Kidney tubule cell (primary cell): Measurements from ENCODE around the gene IL17B.
A peak's percentile ranks its signal among the peaks of the same experiment; 100 is the strongest.

Experiments used
- DNase-seq: peaks from one replicate; pipeline ENCODE4 v3.0.0-alpha.2; 2018; ENCODE audit warnings: low spot score

Gene IL17B

DNA sequence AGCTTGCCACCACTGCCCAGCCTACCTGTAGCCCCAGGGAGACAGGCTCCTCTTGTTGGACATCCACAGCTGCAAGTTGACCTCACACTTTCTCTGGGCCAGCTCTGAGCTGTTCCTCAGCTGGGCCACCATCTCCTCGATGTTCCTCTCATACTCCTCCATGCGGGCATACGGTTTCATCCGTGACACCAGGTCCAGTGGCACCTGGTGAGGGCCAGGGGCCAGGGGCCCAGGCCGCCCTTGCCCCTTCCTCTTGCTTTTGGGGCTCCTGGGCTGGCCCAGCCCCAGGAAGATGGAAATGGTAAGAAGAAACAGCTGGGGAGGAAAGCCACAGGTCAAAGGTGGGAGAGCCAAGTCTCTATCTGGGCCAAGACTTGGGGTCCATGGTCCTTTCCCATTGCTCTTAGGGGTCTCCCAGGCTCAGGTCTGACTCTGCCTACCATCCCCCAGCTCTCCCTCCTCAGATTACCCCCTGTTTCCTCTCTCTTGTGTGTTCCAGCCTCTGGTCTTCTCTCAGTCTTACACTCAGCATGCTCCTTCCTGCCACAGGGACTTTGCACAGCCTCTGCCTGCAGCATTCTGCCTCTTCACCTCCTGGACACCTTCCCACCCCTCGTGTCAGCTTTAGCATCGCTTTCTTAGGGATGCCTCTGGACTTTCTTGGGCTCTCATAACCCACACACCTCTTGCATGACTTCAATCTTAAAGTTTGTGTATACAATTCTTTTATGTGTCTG, 2.2 kb downstream of the IL17B start:
- no peak for DNase-seq

DNA sequence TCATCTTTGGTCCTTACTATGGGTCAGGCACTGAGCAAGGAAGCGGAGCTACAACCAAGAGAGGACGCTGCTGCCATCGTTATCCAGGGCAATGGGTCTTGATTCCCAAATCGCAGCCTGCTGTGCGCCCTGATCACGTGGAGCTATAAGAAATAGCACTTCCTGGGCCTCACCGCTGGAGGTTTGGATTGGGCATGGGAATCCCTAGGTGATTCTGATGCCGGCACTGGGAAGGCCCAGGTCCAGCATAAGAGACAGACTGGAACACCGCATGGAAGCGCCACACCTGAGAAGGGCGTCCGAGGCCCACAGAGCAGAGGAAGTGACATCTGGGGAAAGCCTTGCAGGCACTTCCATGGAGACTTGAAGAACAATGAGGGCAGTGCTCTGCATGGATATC, 3.0 kb downstream of the IL17B start:
- no peak for DNase-seq

DNA sequence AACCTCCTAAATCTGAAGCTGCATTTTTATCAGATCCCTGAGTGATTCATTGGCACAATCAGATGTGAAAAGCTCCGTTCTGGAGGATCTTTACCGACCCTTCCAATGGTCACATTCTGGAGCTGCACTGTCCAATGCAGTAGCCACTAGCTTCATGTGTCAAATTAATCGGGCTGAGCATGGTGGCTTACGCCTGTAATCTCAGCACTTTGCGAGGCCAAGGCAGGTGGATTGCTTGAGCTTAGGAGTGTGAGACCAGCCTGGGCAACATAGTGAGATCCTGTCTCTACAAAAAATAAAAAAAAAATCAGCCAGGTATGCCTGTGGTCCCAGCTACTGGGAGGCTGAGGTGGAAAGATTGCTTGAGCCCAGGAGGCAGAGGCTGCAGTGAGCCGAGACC, 3.7 kb downstream of the IL17B start:
- DNase-seq, result no peak

DNA sequence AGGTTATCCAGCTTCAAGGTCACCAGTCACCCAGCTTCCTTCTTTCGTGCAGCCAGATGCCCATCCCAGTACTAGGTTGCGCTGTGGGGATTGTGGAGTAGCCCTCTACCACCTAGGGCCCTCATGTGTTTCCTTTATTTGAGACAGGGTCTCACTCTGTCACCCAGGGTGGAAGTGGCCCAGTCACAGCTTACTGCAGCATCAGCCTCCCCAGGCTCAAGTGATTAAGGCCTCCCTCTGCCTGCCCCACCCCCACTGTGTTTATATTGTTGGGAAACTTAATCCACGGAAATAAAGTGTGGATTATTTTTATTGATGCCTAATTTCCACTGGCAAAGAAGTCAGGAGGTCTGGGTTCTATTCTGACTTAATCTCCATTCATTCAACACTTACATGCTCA, 4.3 kb downstream of the IL17B start:
- no peak for DNase-seq

DNA sequence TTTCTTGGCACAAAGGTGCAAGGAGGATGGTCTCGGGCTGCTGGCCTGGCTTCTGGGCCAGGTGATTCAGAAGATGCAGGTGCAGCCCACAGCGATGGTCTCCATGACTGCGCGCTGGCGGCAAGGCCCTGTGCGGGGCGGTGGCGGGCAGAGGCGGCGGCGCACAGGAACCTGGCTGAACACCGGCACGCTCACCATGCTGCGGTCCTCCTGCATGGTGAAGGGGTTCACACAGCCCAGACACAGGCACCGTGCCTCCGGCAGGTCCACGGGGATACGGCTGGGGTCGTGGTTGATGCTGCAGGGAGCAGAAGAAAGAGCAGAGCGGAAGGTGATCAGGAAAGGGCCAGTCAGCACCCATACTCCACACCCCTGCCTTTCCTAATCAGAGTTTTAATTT, 4.8 kb downstream of the IL17B start:
- no peak for DNase-seq

DNA sequence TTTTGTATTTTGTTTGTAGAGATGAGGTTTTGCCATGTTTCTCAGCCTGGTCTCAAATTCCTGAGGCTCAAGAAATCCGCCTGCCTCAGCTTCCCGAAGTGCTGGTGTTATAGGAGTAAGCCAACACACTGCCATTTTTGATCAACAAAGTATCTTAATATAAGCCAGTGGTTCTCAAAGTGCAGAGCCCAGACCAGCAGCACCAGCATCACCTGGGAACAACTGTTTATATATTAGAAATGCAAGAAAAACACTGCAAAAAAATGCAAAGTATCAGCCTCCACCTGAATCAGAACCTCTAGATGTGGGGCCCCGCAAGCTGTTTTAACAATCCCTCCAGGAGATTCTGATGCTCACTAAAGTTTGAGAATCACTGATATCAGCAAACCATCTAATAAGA, 6.2 kb downstream of the IL17B start:
- no peak for DNase-seq

DNA sequence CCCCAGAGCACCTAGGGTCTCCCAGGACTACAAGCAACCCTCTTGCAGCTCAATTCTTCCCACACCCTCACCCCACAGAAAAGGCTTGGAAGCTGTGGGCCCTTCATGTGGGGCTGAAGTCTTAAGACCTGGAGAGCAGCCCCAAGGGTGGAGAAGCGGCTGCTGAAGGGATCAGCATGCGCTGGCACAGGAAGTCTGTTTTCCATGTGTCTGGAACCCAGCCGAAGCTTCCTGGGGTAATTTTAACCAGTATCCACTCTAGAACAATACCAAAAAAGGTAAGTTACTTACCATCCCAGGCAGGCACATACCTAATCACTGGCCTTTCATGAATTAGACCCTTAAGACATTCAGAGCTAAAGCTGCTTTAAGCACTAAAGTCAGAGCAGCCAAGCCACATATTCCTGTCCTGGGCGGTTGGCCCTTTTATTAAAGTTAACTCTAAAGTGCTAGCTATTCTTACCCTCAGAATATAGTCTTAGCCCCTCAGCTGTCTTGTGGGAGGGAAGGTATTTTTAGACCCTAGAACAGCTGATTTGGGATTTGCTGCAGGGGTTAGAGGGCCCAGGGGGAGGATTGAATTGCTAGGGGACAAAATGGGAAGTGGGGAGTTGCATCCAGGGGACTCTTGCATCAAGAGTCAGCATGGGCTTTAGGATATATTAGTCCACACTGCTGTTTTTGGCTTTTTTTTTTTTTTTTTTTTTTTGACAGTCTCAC, 6.9 kb downstream of the IL17B start:
- DNase-seq, result no peak

DNA sequence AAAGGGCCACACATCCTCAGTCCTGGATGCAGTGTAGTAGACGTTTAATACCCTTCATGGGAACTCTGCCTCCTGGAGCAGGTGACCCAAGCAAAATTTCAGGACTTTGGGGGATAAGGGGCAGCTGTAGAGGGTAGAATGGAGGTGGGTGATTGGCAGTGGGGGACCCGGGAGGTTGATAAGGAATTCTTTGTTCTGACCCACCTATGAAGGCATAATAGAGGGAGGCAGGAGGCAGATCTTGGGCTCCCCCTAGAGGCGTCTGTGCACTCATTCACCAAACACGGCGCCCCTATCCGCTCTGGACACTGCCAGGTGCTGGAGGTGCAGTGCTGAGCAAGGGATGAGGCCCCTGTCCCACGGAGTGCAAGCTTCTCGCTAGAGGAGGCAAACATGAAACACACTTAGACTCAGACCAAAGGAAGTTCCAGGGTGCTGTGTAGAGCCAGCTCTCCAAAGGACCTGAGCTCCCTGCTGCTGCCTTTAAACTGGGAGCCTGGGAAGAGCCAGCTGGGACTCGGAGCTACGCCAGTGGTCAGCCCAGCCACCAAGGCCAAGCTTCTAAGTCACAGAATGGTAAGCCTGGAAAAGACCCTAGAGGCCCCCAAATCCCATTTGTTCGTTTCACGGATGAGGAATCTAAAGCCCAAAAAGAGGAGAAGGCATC, 7.7 kb downstream of the IL17B start:
- DNase-seq, result peak; percentile 64

DNA sequence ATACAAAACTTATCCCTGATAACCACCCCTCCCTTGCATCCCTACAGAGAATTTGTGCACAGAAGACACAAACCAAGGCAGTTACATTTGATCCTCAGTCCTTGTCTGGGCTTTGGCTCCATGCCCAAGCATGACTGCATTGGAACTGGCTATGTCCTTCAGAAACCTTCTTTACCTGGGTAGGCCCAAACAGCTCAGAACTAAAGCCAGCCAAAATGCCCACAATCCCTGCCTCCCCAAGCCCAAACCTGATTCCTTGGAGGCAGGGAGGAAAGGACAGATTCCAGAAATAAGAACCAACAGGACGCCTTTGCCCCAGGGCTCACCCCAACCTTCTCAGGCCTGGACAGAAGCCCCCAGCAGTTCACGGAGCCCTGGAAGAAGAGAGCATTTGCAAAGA, 8.2 kb downstream of the IL17B start:
- DNase-seq, result no peak

DNA sequence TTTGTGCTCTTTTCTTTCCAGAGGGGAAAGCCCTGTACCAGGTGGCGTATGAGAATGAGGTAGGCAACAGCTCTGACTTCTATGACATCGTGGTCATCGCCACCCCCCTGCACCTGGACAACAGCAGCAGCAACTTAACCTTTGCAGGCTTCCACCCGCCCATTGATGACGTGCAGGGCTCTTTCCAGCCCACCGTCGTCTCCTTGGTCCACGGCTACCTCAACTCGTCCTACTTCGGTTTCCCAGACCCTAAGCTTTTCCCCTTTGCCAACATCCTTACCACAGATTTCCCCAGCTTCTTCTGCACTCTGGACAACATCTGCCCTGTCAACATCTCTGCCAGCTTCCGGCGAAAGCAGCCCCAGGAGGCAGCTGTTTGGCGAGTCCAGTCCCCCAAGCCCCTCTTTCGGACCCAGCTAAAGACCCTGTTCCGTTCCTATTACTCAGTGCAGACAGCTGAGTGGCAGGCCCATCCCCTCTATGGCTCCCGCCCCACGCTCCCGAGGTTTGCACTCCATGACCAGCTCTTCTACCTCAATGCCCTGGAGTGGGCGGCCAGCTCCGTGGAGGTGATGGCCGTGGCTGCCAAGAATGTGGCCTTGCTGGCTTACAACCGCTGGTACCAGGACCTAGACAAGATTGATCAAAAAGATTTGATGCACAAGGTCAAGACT, 11.0 kb downstream of the IL17B start:
- DNase-seq, result no peak

DNA sequence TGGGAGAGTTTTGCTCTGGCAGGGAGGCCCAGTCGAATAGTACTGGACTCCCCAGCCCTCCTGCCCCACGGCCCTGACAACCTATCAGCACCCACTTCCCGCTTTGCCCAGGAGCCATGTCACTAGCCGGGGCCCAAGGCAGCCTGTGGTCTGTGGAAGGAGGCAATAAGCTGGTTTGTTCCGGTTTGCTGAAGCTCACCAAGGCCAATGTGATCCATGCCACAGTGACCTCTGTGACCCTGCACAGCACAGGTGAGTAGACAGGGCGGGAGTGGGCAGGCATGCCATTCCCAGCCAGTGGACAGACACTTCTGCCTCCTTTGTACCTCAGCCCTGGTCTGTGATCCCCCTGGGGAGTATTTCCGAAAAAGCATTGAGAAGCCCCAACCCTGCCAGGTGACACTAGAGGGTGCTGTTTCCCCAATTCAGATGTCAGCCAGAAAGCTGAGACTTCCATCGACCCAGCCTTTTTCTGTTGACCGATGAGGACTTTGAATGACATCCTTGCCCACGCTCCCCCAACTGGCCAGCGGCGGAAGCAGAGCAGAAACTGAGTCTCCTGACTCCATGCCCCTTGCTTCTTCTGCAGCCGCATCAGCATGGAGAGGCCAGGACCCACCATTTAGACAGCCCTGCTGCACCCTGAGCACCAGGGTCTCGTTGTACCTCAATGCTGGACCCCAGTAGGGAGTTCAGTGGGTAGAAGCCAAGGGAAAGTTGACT, 11.7 kb downstream of the IL17B start:
- DNase-seq, result peak; percentile 76

DNA sequence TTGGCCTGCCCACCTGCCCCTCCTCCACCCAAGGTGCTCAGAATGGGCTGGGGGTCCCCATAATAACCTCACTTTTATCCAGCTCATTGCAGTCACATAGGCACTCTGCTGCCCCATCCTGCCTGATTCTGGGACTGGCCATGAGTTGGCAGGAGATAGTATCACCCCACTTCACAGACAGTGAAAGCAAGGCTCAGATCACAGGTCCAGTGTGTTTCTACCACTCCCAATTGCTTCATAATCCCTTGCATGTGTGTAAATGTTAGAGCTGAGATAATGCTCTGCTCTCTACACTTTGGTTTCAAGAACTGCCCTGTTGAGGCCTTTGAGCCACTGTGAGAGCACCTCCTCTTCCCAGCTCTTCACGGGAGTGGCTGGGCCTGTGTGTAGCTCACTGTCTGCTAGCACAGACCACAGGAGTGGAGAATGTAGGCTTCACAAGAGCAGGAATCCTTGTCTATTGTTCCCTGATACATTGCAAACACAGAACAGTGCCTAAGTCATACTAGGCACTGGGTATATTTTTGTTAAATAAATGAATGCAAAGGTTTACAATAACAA, 12.8 kb downstream of the IL17B start:
- DNase-seq, result no peak

DNA sequence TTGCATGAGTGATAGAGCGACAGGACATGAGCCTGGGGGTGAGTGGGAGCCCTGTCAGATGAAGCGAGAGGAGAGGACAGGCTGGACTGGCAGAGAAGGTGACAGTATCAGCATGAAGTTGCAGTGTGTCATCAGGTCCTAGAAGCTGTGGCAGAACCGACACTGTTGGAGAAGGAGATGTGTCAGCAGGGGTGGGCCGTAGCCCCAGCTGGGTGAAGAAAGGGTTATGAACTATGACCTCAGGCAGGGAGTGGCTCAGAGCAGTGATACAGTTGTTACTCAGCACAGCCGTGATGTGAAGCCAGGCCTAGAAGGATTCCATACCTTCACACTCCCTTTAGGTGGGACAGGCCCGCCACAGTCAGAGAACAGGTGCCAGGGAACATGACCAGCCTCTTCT, 13.7 kb downstream of the IL17B start:
- DNase-seq, result no peak

DNA sequence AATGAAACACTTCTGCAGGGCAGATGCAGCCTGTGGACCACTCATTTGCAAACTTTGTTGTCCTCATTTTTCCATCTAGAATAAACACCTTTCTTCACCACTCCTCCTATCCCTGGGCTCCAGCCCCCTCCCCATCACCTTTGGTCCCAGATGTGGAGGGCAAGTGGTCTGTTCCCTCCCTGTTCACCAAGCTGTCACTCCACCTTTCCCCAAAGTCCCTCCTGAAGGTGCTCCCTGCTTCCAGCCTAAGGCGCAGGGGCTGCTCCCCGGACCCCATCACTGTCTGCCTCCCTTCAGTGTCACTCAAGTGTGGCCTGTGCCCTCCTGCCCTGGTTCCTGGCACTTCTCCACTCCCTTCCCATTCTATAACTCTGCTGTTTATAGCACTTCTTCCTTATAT, 14.4 kb downstream of the IL17B start:
- DNase-seq, result no peak

DNA sequence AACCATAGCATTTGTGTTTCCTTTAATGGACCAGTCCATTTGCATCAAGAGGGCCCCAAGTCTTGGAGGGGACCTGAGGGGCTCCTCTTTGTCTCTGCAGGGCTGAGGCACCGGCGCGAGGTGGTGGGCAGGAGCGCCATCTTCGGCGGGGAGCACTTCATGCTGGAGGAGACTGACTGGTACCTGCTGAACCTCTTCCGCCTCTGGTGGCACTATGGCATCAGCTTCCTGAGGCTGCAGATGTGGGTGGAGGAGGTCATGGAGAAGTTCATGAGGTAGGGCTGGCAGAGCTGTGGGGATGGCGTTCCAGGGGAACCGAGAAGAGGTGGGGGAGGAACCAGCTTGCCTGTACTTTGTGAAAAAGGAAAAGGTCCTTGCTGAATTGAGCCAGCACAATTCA, 15.2 kb downstream of the IL17B start:
- no peak for DNase-seq

DNA sequence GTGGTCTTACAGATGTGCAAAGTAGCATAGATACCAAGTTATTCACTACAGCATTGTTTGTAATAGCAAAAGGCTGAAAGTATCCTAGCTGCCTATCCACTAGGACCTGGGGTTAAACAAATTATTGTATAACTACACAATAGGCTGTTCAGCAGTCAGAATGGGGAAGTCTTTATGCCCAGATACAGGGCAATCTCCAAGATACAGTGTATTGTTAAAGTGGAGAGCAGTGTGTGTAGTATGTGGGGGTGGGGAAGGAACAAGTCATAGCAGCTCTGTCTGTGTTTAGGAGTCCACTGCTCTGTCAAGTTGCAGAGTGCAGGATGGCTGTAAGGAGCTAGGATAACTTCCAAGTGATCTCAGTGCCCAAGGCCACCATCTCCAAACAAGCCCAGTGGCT, 15.7 kb downstream of the IL17B start:
- DNase-seq, result no peak

DNA sequence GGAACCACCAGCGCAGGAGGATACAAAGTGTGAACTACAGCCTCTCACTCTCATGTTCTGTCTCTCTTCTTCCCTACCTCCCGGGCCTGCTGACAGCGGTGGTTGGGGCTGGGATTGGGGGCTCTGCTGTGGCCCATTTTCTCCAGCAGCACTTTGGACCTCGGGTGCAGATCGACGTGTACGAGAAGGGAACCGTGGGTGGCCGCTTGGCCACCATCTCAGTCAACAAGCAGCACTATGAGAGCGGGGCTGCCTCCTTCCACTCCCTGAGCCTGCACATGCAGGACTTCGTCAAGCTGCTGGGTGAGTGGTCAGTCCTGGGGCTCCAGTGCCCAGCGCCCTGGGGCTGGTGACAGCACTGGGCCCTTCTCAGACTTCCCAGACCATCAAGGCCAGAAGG, 16.6 kb downstream of the IL17B start:
- DNase-seq, result no peak

DNA sequence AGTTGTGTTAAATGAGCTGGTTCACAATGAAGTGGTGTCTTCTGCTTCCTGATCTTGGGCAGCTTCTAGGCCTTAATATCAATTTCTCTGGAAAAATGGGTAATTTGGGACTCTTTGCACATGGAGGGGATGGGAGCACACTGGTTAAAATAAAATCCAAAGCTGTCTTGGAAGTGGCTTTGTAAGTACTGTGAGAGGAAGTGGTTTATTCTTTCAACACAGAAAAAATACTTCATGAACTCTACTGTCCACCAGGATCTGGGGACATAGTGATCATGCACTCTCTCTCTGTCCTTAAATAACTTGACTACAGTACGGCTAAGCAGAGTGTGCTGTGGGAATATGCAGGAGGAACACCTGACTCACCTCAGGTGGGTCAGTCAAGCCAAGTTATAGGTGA, 18.8 kb downstream of the IL17B start:
- no peak for DNase-seq

DNA sequence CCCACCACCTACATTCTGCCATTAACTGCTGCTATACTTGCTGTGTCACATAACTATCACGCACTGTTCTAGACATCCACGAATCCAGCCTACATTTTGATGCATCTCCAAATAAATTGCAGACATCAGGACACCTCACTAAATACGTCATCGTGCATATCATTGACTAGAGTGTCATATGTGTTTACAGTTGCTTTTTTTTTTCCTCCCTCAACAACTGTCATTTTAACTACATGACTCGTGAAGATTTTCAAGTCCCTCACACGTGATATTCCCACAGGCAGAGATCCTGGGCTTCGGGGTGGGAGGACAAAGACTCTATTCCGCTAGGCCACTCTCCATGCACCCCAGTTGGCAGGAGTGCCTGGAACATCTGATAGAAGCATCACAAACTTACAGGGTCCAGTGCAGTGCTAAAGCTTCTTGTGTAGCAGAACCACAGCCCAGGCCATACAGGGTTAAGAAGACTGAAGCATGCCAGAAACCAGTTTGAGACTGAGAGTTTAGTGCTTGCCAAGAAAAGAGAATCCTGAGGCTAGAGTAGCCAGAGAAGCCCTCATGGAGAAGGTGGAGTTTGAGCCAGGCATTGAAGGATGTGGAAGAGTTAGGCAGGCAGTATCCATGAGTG, 20.1 kb downstream of the IL17B start:
- DNase-seq, result no peak

DNA sequence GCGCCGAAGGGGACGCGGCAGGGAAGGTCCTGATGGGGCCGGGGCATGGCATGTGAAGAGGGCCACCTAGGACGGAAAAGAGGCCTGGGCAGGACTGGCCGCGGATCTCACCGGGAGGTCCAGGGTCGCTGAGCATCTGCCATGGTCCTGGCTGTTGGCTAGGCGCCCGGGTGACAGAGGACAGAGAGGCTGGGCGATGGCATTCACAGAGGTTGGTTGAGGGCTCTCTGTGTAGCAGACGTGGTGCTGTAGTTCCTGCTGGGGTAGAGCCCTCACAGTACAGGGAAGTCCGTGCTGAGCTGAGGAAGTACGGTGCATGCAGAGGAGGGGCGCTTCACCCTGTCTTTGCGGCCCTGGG, 20.8 kb downstream of the IL17B start:
- DNase-seq, result peak; percentile 24
